HFF-Myc (cell line): ENCODE data around the gene RTKN.
A peak's percentile ranks its signal among the peaks of the same experiment; 100 is the strongest.
"Not testable (repeated sequence)": the region's sequence is repeated elsewhere in the genome, so short reads cannot be mapped to it uniquely, and the experiment has no call there.

ENCODE experiments used
- DNase-seq: peaks from one replicate; pipeline ENCODE4 v3.0.0-alpha.2; 2011; ENCODE audit warnings: low read depth; ENCODE audit errors: extremely low read depth
- H3K4me3 ChIP-seq: replicated peaks from 2 replicates; pipeline ENCODE4 v1.5.1; 2011; ENCODE audit warnings: low read depth, mild to moderate bottlenecking, control low read depth, low read length
- TF ChIP-seq, protein P1 (sequence below): IDR thresholded peaks from 2 replicates; pipeline ENCODE4 v1.5.1; 2012; ENCODE audit warnings: mild to moderate bottlenecking, low read depth, low read length, control low read depth; ENCODE audit errors: missing control alignments

The RTKN gene

DNA sequence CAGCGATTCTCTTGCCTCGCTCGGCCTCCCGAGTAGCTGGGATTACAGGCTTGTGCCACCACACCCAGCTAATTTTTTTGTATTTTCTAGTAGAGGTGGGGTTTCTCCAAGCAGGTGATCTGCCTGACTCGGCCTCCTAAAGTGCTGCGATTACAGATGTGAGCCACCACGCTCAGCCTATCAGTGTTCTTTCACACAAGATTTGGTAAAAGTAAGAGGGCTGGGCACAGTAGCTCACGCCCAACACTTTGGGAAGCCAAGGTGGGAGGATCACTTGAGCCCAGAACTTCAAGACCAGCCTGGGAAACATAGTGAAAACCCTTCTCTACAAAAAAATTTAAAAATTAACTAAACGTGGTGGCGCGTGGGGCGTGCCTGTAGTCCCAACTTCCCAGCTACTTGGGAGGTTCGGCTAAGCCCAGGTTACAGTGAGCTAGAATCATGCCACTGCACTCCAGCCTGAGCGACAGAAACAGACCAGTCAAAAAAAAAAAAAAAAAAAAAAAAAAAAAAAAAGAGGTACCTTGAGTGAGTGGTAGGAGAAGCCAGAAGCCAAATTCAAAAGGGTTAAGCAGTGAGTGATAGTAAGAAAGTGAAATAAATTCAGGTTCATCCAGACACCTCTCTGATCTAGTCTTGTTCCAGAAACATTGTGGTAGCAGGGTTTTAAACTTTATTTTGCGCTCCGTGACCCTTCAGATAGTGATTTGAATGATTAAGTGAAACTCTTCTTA lies 29.8 kb upstream of the RTKN start:
- H3K4me3 ChIP-seq, result peak overlapping the region; percentile 63
- no peak for DNase-seq
- TF ChIP-seq, protein P1, sequence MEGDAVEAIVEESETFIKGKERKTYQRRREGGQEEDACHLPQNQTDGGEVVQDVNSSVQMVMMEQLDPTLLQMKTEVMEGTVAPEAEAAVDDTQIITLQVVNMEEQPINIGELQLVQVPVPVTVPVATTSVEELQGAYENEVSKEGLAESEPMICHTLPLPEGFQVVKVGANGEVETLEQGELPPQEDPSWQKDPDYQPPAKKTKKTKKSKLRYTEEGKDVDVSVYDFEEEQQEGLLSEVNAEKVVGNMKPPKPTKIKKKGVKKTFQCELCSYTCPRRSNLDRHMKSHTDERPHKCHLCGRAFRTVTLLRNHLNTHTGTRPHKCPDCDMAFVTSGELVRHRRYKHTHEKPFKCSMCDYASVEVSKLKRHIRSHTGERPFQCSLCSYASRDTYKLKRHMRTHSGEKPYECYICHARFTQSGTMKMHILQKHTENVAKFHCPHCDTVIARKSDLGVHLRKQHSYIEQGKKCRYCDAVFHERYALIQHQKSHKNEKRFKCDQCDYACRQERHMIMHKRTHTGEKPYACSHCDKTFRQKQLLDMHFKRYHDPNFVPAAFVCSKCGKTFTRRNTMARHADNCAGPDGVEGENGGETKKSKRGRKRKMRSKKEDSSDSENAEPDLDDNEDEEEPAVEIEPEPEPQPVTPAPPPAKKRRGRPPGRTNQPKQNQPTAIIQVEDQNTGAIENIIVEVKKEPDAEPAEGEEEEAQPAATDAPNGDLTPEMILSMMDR, result no peak

DNA sequence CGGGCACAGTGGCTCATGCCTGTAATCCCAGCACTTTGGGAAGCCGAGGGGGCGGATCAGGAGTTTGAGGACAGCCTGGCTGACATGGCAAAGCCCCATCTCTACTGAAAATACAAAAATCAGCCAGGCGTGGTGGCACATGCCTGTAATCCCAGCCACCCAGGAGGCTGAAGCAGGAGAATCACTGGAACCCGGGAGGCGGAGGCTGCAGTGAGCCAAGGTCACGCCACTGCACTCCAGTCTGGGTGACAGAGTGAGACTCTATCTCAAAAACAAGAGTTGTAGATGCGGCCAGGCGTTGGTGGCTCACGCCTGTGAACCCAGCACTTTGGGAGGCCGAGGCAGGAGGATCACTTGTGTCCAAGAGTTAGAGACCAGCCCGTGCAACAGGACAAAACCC lies 29.0 kb upstream of the RTKN start:
- H3K4me3 ChIP-seq, DNase-seq: not testable (repeated sequence)

DNA sequence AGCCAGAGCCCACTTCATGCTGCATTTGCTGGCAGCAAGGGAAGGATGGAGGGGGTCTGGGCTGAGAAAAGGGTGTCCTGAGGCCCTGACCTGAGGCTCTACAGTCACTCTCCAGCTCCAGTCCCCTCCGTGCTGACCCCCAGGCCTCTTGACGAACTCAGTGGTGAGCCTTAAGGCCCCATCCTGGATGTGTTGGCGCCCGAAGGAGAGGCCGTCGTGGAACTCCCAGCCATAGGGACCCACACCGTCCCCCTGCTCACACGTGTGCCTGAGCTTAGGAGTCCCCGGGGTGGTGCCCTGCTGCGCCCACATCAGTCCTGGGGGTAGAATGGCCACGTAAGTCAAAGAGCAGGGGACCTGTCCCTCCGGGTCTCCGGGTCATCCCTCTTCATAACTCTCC lies 22.7 kb upstream of the RTKN start:
- no peak for DNase-seq
- peak overlapping the region; percentile 94 for H3K4me3 ChIP-seq
- TF ChIP-seq, protein P1, result no peak

DNA sequence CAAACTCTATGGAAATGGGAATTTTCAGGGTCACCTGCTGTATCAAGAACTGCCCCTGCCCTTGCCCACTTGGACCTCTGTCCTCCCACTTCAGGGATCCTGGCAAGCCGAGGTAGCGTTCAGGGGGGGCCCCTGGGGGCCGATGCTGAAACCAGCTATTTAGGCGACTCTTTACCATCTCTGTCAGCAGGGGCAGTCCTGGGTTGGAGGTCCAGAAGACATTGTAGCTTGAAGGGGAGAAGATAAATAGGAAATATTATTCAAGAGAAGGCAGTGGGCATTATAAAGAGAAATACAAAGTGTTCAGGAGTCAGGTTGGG lies 21.0 kb upstream of the RTKN start:
- H3K4me3 ChIP-seq, result no peak overlapping the region
- DNase-seq, result no peak
- TF ChIP-seq, protein P1, result no peak

DNA sequence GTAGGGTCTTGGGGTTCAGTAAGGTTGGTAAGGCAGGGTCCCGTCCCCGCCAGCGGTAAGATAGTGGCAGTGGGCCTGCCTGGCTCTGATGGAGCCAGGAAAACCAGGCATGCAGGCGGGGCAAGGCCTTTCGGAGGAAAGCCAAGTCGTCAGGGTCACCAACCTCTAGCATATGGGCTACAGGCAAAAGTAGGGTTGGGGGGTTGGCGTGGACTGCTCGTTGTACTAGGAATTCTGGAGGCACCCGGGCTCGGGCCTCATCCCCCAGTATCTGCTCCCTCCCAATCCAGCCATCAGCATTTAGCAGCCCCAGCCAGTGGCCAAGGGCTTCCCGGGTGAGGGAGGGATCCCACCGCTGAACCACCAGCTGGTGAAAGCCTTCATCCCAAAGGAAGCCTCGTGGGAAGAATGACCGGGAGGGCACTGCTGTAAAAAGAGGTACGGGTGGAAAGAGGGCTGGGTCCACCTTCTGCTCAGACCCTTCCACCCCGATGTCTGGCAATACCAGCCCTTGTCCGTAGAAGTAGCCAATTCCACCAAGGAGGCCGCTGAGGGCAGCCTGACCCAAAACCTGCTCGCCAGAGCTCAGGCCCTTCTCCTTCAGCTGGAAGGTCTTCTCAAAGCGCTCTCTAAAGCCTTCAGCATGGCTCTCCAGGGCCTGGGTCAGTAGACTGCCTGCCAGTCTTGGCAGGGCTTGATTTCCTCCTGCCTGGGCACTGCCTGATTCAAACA lies 20.5 kb upstream of the RTKN start:
- TF ChIP-seq, protein P1, result no peak
- DNase-seq, result no peak
- no peak overlapping the region for H3K4me3 ChIP-seq

DNA sequence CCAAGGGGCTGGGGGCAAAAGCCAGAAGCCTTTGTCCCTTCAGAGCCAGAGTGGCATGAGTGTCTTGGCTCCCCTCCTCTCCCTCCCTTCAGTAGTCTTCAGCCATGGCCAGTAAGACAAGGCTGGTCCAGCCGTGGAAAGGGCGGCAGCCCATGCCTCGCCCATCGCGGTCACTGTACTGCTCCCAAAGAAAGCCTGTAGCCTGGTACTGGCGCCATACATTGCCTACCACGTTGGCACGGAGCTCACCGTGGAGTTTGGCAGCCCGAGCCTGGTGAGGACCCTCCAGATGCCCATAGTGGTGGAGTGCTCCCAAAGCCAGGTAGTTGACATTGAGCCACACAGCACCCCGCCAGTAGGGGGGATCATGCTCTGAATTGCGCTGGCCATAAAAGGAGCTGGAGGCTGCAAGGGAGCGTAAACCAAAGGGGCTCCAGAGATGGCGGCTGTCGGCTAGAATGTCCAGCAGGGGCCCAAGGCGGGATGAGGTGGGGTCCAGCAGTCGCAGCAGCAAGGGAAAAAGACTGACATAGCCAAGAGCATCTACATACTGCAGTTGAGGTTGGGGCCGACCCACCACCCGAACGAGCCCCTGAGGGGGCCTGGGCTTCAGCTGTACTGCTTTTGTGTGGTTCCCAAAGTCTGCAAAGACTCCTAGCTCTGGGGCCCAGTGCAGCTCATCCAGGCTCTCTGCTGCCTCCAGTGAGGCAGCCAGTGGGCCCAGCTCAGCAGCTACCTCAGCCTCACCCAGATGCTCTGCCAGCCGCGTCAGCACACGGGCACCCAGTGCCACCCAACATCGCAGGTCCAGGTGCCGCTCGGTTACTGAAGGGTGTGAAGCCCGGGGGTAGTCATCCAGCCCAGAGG lies 19.7 kb upstream of the RTKN start:
- TF ChIP-seq, protein P1, result peak; percentile 30
- no peak for DNase-seq
- H3K4me3 ChIP-seq, result no peak overlapping the region

DNA sequence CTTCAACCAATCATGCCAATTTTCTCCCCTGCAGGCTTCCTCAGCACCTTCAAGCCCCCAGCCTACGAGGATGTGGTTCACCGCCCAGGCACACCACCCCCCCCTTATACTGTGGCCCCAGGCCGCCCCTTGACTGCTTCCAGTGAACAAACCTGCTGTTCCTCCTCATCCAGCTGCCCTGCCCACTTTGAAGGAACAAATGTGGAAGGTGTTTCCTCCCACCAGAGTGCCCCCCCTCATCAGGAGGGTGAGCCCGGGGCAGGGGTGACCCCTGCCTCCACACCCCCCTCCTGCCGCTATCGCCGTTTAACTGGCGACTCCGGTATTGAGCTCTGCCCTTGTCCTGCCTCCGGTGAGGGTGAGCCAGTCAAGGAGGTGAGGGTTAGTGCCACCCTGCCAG lies 18.4 kb upstream of the RTKN start:
- not testable (repeated sequence) for H3K4me3 ChIP-seq, DNase-seq

DNA sequence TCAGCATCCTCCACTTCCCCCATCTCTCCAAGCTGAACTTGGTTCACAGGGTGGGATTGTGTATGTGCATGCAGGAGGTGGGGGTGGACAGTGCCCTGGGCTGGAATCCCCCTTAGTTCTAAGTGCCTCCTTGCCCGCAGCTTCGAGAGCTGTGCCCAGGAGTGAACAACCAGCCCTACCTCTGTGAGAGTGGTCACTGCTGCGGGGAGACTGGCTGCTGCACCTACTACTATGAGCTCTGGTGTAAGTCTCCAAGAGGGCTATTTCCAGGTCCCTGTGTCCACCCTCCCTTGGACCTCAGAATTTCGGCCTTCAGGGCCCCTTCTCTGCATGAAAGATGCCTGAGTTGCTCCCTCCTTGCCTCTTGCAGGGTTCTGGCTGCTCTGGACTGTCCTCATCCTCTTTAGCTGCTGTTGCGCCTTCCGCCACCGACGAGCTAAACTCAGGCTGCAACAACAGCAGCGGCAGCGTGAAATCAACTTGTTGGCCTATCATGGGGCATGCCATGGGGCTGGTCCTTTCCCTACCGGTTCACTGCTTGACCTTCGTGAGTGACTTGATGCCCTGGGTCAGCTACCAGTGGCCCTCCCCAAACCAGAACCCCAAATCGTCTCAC lies 17.9 kb upstream of the RTKN start:
- peak overlapping the region; percentile 92 for H3K4me3 ChIP-seq
- not testable (repeated sequence) for DNase-seq
